HG02840 (cell line): Measurements from ENCODE around the gene FAM180B.
"Not testable (repeated sequence)": the region's sequence is repeated elsewhere in the genome, so short reads cannot be mapped to it uniquely, and the experiment has no call there.

Experiments used
- ATAC-seq: cut with Tn5 transposase; IDR thresholded peaks from one replicate; pipeline ENCODE4 v1.9.1; 2021; ENCODE audit warnings: mild to moderate bottlenecking, moderate library complexity, moderate number of reproducible peaks; ENCODE audit not compliant: unreplicated experiment, low FRiP score

The FAM180B gene, protein sequence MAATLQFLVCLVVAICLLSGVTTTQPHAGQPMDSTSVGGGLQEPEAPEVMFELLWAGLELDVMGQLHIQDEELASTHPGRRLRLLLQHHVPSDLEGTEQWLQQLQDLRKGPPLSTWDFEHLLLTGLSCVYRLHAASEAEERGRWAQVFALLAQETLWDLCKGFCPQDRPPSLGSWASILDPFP

DNA sequence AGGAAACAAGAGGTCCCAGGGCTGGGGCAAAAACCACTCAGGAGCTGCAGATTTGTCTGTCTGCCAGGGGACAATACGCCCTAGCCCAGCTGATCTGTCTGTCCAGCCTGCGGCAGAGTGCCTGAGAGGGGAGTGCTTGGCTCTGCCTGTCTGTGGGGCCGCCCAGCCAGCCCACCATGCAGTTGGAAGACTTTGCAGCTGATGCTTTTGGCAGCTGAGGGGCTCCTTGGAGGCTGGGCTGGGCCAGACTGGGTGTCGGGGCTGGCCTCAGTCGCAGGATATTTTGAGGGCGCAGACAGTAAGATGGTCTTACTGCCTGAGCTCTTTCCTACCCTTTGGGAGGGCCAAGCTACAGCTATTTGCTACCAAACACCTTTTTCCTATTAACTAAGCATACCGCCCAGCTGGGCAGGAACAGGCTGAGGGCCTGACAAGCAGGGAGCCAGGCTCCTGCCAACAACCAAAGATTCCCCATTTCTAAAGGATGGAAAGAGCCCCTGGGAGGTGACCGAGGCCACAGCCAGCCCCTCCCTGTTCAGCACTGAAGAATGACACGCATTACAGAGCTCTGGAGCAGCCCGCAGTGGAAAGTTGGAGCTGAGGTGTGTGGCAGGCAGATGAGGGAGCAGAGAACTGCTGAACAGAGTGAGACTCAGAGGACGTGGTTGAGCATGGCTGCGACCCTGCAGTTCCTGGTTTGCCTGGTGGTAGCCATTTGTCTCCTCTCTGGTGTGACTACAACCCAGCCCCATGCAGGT, at the start of gene FAM180B:
Gene FAM180B (plus strand): TSS at position 581 of the 758 bp plus-strand sequence. CDS start 91 bp downstream, at position 672.
- ATAC-seq, result no peak

DNA sequence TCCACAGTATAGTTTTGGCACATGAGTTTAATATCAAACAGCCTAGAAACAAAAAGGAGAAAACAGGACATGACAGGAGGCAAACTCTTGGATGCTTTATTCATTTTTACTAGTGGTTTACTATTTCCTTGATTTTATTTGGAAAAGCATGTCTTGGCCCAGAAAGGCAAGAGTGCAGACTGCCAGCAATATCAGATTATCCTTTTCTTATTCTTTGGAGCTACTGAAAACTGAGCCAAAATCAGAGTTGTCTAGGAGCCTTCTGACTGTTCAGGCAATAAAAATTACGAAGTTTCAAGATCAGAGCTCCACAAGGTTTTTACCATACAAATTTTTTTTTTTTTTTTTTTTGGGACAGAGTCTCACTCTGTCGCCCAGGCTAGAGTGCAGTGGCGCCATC, 49.6 kb upstream of the FAM180B start:
- ATAC-seq, result no peak

DNA sequence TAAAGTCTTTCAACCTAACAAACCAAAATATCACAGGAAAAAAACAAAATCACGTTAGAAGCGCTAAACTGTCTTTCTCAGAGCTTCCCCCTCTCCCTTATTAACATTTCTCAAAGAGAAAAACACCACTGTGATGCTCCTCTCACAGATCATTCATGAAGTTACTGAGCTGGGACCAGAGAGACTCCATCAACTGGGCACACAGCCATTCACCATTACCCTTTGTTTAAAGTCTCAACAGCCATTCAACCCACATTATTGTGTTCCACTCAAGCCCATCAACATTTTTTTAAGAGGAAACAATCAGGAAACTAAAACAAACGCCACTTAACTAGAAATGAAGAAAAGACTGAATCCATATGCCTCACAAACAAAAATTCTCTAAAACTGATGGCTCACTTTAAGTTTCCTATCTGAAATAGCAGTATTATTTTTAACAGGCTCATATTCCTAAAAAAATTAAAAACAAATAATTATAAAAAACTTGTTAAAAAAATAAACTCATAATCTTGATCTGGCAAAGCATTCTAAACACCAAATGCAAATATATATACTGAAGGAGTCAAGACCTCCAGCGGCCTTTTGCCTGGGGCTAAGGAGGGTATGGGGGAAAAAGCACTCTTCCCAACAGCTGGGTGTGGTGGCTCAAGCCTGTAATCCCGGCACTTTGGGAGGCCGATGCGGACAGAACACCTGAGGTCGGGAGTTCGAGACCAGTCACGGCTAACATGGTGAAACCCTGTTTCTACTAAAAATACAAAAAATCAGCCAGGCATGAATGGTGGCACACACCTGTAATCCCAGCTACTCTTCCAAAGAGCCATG, 47.5 kb upstream of the FAM180B start:
- ATAC-seq, result no peak

DNA sequence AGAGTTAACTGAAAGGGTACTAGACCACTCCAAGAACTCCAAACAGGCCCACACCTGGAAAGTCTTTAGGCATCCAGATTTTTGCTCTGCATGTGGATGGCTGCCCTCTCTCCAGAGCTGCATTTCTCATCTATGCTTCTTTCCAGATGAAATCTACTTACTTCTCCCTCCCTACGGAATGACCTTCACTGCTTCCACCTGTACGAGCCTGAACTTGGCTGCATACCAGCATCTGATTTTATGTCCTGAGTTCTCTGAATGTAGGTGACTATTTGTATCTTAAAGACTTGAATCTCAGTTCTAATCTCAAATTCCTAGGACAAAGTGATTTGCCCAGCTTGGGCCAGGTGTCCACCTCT, 46.8 kb upstream of the FAM180B start:
- ATAC-seq, result no peak

DNA sequence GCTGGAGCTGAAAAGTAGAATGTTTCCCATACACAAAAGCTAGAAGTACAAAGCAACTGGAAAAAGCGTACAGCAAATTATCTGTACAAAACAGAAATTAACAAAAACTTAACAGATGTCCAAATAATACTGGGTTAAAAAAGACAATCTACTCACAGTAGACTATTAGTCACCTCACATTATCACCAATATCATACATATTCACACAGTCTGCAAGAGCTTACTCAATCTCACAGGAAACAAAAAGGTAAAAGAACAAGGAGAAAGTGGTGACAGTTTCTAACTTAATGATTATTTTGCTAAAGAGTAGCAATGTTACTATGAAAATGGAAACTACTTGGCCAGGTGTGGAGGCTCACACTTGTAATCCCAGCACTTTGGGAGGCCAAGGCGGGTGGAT, 45.4 kb upstream of the FAM180B start:
- ATAC-seq, result no peak

DNA sequence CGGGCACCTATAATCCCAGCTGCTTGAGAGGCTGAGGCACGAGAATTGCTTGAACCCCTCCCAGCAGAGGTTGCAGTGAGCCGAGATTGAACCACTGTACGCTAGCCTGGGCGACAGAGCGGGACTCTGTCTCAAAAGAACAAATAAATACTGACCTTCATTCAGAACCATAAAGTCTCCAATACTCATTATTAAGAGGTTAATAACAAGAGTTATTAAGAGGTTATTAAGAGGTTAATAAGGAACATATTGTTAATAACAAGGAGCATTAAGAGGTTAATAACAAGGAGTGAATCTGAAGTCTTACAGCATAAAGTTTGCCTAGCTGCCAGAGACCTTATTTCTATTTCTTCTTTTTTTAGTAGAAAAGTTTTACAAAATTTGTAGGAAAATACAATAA, 41.2 kb upstream of the FAM180B start:
- ATAC-seq, result no peak

DNA sequence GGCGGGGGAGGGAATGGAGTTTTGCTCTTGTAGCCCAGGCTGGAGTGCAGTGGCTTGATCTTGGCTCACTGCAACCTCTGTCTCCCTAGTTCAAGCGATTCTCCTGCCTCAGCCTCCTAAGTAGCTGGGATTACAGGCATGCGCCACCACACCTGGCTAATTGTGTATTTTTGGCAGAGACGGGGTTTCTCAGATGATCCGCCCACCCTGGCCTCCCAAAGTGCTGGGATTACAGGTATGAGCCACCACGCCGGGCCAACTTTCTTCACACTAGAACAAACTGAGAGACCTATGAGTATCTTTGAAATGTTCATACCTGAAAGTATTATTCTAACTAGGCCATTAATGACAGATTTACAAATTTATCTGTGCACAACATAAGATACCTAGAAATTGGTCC, 40.2 kb upstream of the FAM180B start:
- not testable (repeated sequence) for ATAC-seq

DNA sequence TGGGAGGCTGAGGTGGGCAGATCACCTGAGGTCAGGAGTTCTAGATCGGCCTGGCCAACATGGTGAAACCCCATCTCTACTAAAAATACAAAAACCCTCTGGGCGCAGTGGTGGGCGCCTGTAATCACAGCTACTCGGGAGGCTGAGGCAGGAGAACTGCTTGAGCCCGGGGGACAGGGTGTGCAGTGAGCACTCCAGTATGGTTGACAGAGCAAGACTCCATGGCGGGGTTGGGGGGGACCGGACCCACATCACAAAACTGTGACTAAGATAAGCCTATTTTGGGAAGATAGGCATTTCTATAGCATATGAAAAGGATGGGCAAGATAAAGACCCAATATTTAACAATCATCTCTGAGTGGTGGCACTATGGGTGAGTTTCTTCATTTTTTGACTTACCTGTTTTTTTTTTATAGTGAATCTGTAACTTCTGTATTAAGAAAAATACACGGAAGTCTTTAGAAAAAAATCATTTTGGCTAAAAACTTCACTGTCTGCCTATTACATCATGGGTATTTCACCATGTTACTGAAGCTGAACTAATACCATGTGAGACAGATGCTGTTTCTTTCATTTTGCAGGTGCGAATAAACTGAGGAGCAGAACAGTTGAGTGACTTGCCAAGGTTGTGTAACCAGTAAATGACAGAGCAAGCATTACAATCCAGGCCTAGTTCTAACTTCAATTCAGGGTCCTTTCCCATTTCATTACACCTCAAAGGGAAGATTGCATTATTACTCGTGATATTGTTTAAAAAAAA, 36.0 kb upstream of the FAM180B start:
- ATAC-seq, result no peak

DNA sequence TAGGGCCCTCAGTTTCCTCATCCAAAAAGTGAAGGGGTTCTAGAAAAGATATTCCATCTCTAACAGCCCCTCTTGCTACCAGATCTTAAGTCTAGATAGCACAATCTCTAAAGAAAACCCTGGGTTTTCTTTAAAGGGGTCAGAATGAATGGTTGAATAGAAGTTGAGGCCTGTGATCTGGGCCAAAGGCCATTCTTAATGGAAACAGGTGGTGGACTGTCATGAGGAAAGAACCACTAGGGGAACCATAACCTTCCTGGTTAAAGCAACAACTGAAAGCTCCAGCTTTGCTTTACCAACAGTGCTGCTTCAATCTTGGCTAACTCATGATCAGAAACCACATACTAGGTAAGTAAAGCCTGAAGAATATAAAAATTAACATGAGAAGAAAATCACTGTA, 35.4 kb upstream of the FAM180B start:
- ATAC-seq, result no peak

DNA sequence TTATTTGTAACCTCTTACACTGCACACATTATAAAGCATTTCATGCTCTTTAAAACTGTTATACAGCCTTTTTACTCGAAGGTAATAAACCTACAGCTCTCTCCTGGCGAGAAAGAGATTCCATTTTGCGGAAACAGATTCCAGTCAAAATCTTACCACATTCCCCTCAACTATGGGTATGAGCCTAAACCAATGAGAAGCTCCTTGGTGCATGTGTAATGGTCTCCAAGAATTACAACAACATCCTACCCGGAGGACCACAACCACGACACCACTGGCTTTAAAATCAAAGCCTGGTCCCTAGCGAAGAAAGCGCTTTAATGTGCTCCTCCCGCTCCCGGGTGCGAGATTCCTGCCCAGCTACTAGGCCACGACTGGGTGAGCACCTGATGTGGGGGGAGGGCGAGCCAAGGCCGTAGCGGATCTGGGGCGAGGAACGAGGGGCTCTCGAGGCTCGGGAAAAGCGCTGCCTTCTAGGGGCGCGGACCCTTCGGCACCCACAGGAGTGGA, 34.4 kb upstream of the FAM180B start:
- peak; percentile 2 for ATAC-seq

DNA sequence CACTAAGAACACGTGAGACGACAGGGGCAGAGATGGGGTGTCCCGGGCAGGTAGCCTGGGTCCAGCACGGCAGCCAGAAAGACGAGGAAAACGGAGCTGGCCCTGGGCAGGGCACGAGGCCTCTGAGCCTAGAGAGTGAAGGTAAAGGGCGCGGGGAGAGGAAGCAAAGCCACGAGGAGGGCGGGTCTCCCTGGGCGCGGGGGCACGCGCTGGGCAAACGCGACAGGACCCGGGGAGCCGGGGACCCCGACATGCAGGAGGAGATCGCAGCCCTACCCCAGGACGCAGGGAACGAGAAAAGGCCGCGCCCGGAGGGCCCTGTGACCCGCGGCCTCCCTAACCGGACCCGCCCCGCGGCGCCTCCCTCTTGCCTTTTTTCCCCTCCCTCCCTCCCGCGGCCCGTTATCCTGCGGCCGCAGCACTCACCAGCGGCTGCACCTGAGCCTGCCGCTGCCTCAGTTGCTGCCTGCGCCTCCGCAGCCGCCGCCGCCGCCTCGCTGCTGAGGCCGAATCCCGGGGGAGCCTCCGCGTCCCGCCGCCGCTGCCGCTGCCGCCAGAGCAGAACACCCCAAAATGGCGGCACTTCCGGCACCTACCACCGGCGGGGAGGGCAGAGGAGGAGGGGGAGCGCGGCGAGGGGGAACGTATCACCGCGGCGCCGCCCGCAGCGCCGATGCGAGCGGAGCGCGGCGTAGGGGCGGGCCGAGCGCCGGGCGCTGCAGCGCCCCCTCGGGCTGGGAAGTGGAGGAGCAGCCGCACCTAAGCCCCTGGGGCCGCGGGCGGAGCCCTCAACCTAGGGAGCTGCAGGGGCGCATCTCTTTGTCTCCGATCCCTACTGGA, 33.7 kb upstream of the FAM180B start, which contains the start of gene CELF1:
Gene CELF1 (minus strand): TSS at position 567 of the 840 bp plus-strand sequence. CDS start 53,609 bp downstream, outside the sequence.
- peak; percentile 90 for ATAC-seq

DNA sequence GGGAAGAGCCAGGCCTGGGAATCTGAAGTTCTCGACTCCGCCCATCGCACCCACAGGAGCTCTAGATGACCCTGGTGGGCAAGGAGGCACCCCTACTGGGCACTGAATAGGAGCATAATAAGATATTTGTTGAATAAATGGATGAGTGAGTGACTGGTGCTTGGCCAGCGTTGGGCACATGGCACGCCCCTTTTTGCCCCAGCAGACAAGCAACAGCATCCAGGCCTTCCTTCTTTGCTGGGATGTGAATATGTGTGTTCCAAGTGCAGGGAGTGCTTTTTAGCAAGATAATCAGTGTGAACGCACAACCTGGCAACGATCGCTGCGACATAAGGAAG, 33.1 kb upstream of the FAM180B start:
- peak; percentile 27 for ATAC-seq

DNA sequence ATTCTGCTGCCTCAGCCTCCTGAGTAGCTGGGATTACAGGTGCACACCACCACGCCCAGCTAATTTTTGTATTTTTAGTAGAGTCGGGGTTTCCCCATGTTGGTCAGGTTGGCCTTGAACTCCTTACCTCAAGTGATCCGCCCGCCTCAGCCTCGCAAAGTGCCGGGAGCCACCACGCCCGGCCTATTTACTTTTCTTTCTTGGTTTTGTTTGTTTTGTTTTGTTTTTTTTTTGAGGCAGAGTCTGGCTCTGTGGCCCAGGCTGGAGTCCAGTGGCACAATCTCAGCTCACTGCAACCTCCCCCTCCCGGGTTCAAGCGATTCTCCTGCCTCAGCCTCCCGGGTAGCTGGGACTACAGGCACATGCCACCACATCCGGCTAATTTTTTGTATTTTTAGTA, 29.5 kb upstream of the FAM180B start:
- ATAC-seq, result not testable (repeated sequence)

DNA sequence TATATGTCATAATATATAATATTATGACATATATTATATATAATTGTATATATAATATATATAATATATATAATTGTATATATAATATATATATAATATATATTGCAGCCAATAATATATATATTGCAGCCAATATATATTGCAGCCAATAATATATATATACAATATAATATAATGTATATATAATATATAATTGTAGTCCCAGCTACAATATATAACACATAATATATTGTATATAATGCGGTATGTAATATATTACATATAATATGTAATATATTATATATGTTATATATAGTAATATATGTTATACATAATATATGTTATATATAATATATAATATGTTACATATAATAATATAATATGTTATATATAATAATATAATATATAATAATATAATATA, 27.8 kb upstream of the FAM180B start:
- no peak for ATAC-seq

DNA sequence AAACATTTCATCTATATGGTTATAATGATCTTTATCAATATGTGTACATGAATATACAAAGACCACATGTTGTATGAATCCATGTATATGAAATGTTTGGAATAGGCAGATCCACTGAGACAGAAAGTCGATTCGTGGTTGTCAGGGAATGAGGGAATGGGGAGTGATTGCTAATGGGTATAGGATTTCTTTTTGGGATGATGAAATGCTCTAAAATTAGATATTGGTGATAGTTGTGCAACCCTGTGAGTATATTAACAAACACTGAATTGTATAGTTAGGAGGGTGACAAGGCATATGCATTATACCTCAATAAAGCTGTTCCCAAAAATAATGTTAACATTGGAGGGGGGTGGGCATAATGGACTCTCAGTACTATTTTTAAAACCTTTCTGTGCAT, 26.1 kb upstream of the FAM180B start:
- ATAC-seq, result no peak

DNA sequence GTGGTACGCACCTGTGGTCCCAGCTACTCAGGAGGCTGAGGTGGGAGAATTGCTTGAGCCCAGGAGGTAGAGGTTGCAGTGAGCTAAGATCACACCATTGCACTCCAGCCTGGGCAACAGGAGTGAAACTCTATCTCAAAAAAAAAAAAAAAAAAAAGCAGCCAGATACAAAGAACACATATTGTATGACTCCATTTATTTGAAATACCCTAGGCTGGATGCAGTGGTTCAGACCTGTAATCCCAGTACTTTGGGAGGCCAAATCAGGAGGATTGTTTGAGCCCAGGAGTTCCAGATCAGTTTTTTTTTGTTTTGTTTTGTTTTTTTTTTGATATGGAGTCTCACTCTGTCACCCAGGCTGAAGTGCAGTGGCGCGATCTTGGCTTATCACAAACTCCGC, 24.1 kb upstream of the FAM180B start:
- not testable (repeated sequence) for ATAC-seq

DNA sequence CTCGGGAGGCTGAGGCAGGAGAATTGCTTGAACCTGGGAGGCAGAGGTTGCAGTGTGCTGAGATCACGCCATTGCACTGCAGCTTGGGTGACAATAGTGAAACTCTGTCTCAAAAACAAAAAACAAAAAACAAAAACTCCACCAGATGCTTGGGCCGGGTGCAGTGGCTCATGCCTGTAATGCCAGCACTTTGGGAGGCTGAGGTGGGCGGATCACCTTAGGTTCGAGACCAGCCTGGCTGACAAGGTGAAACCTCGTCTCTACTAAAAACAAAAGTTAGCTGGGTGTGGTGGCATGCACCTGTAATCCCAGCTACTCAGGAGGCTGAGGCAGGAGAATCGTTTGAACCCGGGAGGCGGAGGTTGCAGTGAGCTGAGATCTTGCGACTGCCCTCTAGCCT, 22.1 kb upstream of the FAM180B start:
- not testable (repeated sequence) for ATAC-seq

DNA sequence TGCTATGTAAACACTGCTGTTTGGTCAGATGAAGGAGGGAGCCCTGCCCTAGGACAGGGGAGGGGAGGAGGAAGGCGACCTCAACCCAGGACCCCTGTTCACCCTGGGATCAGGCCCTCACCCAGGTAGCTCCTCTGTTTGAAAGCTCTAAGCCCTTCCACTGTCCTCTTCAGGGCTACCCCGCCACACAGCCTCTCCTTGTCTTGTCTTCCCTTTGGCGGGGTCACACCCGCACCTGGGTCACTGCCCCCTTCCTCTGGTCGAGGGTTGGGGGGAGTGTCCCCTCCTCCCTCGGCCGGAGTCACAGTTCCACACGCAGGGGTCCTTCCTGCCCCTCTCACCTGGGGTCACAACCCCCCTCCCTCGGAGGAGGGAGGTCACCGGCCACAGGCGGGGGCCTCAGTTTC, 21.5 kb upstream of the FAM180B start:
- peak; percentile 21 for ATAC-seq

DNA sequence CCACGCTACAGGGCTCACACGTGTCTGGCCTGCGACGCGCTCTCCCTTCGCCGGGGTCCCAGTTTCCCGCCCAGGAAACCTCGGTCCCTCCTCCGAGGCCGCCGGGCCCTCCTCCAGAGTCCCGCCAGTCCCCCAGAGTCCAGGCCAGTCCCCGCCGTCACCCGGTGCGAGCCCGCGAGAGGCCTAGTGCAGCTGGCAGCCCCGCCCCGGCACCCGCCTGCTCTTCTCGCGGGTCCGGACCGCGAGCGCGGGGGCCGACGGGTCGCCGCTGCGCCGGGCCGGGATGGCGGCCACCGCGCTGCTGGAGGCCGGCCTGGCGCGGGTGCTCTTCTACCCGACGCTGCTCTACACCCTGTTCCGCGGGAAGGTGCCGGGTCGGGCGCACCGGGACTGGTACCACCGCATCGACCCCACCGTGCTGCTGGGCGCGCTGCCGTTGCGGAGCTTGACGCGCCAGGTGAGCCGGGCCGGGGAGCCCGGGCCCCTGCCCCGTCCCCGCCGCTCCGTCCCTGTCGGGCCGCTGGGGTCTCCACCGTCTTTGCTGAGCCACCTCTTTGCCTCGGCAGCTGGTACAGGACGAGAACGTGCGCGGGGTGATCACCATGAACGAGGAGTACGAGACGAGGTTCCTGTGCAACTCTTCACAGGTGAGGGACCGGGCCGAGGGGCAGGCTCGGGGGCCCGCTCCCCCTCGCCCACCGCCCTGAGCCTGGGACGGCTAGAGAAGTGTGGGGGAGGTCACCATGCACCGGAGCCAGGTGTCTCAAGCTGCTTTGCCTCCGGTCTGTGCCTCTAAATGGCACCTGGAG, 20.9 kb upstream of the FAM180B start, which contains the start of gene PTPMT1:
Gene PTPMT1 (plus strand): TSS at position 260 of the 809 bp plus-strand sequence. CDS start 24 bp downstream, at position 284.
- peak; percentile 69 for ATAC-seq
